K562 (cell line): Measurements from ENCODE around the gene WDFY2. TPM values are rescaled to one million over a fixed set of nuclear protein-coding genes. Genes with fewer than 3 reads are reported as not detected.

Experiments used
- BRD4 ChIP-seq: fragments of 200-600 bp; sonication (generic); IDR thresholded peaks from 2 replicates; pipeline ENCODE4 v1.6.1; 2017; ENCODE audit warnings: inconsistent platforms
- ERF ChIP-seq: fragments of 450-650 bp; formaldehyde crosslinking; IDR thresholded peaks from 2 replicates; pipeline ENCODE4 v1.4.0; 2020; ENCODE audit warnings: mild to moderate bottlenecking, mixed read lengths
- KAT8 ChIP-seq: fragments of 450-650 bp; IDR thresholded peaks from 2 replicates; pipeline ENCODE4 v1.6.1; 2016; ENCODE audit warnings: low read depth, mild to moderate bottlenecking
- MCM7 ChIP-seq, 2 experiments: fragments of 450-650 bp; IDR thresholded peaks; 2 replicates each; pipeline ENCODE4 v1.6.1; 2016 to 2018
- NEUROD1 ChIP-seq: fragments of 150-350 bp; IDR thresholded peaks from 2 replicates; pipeline ENCODE4 v1.6.1; 2014; ENCODE audit warnings: borderline replicate concordance, low read length, low read depth; ENCODE audit not compliant: partially characterized antibody
- POLR2AphosphoS5 ChIP-seq: IDR thresholded peaks from 2 replicates; pipeline ENCODE4 v1.6.1; 2011; ENCODE audit warnings: mild to moderate bottlenecking, low read depth, low read length, moderate library complexity; ENCODE audit not compliant: control insufficient read depth, insufficient read depth
- TAL1 ChIP-seq: fragments of 450-650 bp; IDR thresholded peaks from 2 replicates; pipeline ENCODE4 v1.6.1; 2016; ENCODE audit warnings: mild to moderate bottlenecking
- TEAD4 ChIP-seq, 2 experiments: sonication (generic) in 1 of 2; formaldehyde crosslinking in 1 of 2; IDR thresholded peaks; 2 replicates each; pipeline versions ENCODE4 v1.6.1 to v1.8.0; 2012 to 2022; ENCODE audit warnings: borderline replicate concordance in 1 of 2, inconsistent platforms in 1 of 2, low read length in 1 of 2, mild to moderate bottlenecking in 1 of 2, missing genetic modification reagents in 1 of 2
- TFAM ChIP-seq: fragments of 250-450 bp; sonication (Bioruptor Pico); conservative IDR thresholded peaks from 2 replicates; pipeline ENCODE4 v1.5.0; 2021; ENCODE audit warnings: mild to moderate bottlenecking, moderate library complexity
- ZFX ChIP-seq: sonication (generic); formaldehyde crosslinking; IDR thresholded peaks from 2 replicates; pipeline ENCODE4 v1.8.0; 2022; ENCODE audit warnings: mild to moderate bottlenecking, missing genetic modification reagents, moderate library complexity
- ZNF384 ChIP-seq: IDR thresholded peaks from 2 replicates; pipeline ENCODE4 v1.6.1; 2012; ENCODE audit warnings: low read depth, low read length, improper control_type of control experiment
- ZNF436 ChIP-seq: fragments of 250-450, 450-650 bp; sonication (Bioruptor Pico); formaldehyde crosslinking; IDR thresholded peaks from 2 replicates; pipeline ENCODE4 v1.7.0; 2020; ENCODE audit warnings: mild to moderate bottlenecking
- polyA plus RNA-seq, 8 experiments: library from polyadenylated mRNA; depleted of rRNA in 4 of 8; stranded (reverse) in 5 of 8; unstranded in 3 of 8; fragments of >200 nt; fragmentation: Nextera tagmentation in 2 of 8; fragmentation: Illumina TruSeq in 1 of 8; extraction: Ambion mirVana in 2 of 8; extraction: Trizol in 1 of 8; gene quantifications; 2 replicates each; pipeline versions ENCODE4 v1.2.1 to v1.2.3, GENCODE V29; 2011 to 2014; ENCODE audit warnings: inconsistent platforms in 1 of 8, missing spikeins in 1 of 8
- total RNA-seq, 7 experiments: library from RNA; depleted of rRNA in 6 of 7; stranded (reverse); fragments of >200 nt in 6 of 7; fragmentation: Illumina TruSeq in 2 of 7; extraction: Trizol in 2 of 7; gene quantifications; 2 replicates each; pipeline versions ENCODE4 v1.2.1 to v1.2.3, GENCODE V29; 2011 to 2021; ENCODE audit warnings: low replicate concordance in 1 of 7
- TF ChIP-seq, protein P1 (sequence below), 3 experiments: fragments of 200-800 bp in 1 of 3; sonication (Bioruptor generic) in 1 of 3; sonication (generic) in 1 of 3; formaldehyde crosslinking in 1 of 3; IDR thresholded peaks; 2 replicates each; pipeline versions ENCODE4 v1.6.1 to v1.8.0; 2016 to 2022; ENCODE audit warnings: mild to moderate bottlenecking in 2 of 3, missing compliant biosample characterization in 2 of 3, missing genetic modification characterization in 2 of 3, missing genetic modification reagents in 1 of 3
- TF ChIP-seq, protein P2 (sequence below), 2 experiments: fragments of 450-650 bp; IDR thresholded peaks; 2 replicates each; pipeline ENCODE4 v1.6.1; 2016
- TF ChIP-seq, protein P3 (sequence below): fragments of 250-450 bp; sonication (Bioruptor Pico); IDR thresholded peaks from 2 replicates; pipeline ENCODE4 v1.9.0; 2021; ENCODE audit warnings: mild to moderate bottlenecking, inconsistent platforms
- TF ChIP-seq, protein P4 (sequence below): sonication (generic); formaldehyde crosslinking; IDR thresholded peaks from 2 replicates; pipeline ENCODE4 v1.8.0; 2022; ENCODE audit warnings: mild to moderate bottlenecking, missing genetic modification reagents
- TF ChIP-seq, protein P5 (sequence below), 2 experiments: IDR thresholded peaks; 2 replicates each; pipeline ENCODE4 v1.6.1; 2011; ENCODE audit warnings: borderline replicate concordance in 1 of 2, control low read depth in 1 of 2, low read depth in 1 of 2, low read length in 1 of 2, mild to moderate bottlenecking in 1 of 2, mixed read lengths in 1 of 2, moderate library complexity in 1 of 2; ENCODE audit not compliant: insufficient read depth in 1 of 2, insufficient read length in 1 of 2, poor library complexity in 1 of 2, severe bottlenecking in 1 of 2; ENCODE audit errors: extremely low read depth in 1 of 2
- TF ChIP-seq, protein P6 (sequence below): fragments of 450-650 bp; IDR thresholded peaks from 2 replicates; pipeline ENCODE4 v1.6.1; 2016; ENCODE audit warnings: borderline replicate concordance

Gene WDFY2
- total and polyA plus RNA-seq, 9 of the 15 experiments (the other 6 are each of a cell fraction or from before 2014, with no cell fraction given), result 0.66 to 6.4 (median 4.4) TPM

DNA sequence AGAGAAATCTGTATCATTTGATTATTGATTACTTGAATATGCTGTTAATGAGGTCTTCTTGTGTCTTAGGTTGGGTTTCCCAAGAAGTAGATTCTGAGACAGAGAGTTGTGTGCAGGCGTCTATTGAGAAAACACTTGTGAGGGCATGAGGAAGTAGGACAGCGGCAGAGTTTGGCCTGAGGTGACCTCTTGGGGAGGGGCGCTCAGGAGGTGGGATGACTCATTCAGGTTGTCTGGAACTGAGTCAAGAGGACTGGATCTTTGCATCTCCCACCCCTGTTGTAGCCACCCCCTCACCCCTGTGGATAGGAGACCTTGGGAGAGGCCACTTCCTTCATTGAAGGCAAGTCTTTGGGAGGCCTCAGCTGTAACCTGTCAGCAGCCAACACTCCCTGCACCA lies 35.2 kb upstream of the WDFY2 start (continued):
- TF ChIP-seq NEUROD1 (peak; percentile 12), ZNF384 (no peak), TEAD4 (IDR thresholded peaks at IDR 0.05; ENCODE audit: low read length) (no peak), TEAD4 (CRISPR knock-in tag; IDR thresholded peaks at IDR 0.05; ENCODE audit: borderline replicate concordance) (no peak), BRD4 (no peak), TFAM (no peak), KAT8 (no peak), ZNF436 (CRISPR knock-in tag) (no peak), POLR2AphosphoS5 (no peak), ZFX (CRISPR knock-in tag) (no peak), TAL1 (no peak), MCM7 (IDR thresholded peaks at IDR 0.05) (no peak), ERF (CRISPR knock-in tag) (no peak)
- TF ChIP-seq, protein P1, sequence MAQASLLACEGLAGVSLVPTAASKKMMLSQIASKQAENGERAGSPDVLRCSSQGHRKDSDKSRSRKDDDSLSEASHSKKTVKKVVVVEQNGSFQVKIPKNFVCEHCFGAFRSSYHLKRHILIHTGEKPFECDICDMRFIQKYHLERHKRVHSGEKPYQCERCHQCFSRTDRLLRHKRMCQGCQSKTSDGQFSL (CRISPR knock-in tag; IDR thresholded peaks at IDR 0.05), result no peak
- TF ChIP-seq, protein P1 (tag; IDR thresholded peaks at IDR 0.05), result no peak
- TF ChIP-seq, protein P2, sequence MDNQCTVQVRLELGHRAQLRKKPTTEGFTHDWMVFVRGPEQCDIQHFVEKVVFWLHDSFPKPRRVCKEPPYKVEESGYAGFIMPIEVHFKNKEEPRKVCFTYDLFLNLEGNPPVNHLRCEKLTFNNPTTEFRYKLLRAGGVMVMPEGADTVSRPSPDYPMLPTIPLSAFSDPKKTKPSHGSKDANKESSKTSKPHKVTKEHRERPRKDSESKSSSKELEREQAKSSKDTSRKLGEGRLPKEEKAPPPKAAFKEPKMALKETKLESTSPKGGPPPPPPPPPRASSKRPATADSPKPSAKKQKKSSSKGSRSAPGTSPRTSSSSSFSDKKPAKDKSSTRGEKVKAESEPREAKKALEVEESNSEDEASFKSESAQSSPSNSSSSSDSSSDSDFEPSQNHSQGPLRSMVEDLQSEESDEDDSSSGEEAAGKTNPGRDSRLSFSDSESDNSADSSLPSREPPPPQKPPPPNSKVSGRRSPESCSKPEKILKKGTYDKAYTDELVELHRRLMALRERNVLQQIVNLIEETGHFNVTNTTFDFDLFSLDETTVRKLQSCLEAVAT (IDR thresholded peaks at IDR 0.05), result no peak
- TF ChIP-seq, protein P3, sequence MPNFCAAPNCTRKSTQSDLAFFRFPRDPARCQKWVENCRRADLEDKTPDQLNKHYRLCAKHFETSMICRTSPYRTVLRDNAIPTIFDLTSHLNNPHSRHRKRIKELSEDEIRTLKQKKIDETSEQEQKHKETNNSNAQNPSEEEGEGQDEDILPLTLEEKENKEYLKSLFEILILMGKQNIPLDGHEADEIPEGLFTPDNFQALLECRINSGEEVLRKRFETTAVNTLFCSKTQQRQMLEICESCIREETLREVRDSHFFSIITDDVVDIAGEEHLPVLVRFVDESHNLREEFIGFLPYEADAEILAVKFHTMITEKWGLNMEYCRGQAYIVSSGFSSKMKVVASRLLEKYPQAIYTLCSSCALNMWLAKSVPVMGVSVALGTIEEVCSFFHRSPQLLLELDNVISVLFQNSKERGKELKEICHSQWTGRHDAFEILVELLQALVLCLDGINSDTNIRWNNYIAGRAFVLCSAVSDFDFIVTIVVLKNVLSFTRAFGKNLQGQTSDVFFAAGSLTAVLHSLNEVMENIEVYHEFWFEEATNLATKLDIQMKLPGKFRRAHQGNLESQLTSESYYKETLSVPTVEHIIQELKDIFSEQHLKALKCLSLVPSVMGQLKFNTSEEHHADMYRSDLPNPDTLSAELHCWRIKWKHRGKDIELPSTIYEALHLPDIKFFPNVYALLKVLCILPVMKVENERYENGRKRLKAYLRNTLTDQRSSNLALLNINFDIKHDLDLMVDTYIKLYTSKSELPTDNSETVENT (CRISPR knock-in tag), result no peak
- TF ChIP-seq, protein P4, sequence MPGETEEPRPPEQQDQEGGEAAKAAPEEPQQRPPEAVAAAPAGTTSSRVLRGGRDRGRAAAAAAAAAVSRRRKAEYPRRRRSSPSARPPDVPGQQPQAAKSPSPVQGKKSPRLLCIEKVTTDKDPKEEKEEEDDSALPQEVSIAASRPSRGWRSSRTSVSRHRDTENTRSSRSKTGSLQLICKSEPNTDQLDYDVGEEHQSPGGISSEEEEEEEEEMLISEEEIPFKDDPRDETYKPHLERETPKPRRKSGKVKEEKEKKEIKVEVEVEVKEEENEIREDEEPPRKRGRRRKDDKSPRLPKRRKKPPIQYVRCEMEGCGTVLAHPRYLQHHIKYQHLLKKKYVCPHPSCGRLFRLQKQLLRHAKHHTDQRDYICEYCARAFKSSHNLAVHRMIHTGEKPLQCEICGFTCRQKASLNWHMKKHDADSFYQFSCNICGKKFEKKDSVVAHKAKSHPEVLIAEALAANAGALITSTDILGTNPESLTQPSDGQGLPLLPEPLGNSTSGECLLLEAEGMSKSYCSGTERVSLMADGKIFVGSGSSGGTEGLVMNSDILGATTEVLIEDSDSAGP (CRISPR knock-in tag), result no peak
- TF ChIP-seq, protein P5, sequence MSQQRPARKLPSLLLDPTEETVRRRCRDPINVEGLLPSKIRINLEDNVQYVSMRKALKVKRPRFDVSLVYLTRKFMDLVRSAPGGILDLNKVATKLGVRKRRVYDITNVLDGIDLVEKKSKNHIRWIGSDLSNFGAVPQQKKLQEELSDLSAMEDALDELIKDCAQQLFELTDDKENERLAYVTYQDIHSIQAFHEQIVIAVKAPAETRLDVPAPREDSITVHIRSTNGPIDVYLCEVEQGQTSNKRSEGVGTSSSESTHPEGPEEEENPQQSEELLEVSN (IDR thresholded peaks at IDR 0.05; ENCODE audit: borderline replicate concordance in 1 of 2, extremely low read depth in 1 of 2, insufficient read depth in 1 of 2, insufficient read length in 1 of 2, low read depth in 1 of 2, low read length in 1 of 2, poor library complexity in 1 of 2, severe bottlenecking in 1 of 2), result no peak
- TF ChIP-seq, protein P6, sequence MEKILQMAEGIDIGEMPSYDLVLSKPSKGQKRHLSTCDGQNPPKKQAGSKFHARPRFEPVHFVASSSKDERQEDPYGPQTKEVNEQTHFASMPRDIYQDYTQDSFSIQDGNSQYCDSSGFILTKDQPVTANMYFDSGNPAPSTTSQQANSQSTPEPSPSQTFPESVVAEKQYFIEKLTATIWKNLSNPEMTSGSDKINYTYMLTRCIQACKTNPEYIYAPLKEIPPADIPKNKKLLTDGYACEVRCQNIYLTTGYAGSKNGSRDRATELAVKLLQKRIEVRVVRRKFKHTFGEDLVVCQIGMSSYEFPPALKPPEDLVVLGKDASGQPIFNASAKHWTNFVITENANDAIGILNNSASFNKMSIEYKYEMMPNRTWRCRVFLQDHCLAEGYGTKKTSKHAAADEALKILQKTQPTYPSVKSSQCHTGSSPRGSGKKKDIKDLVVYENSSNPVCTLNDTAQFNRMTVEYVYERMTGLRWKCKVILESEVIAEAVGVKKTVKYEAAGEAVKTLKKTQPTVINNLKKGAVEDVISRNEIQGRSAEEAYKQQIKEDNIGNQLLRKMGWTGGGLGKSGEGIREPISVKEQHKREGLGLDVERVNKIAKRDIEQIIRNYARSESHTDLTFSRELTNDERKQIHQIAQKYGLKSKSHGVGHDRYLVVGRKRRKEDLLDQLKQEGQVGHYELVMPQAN, result no peak
